H1 (cell line): ENCODE data around the gene RBM38. TPM values are rescaled to one million over a fixed set of nuclear protein-coding genes. Genes with fewer than 3 reads are reported as not detected.

Experiments used
- CTCF ChIA-PET: fragments of 300-600 bp; sonication (Branson Sonifier 250); formaldehyde crosslinking; loops from one replicate; lab custom pipeline; 2021; ENCODE audit not compliant: partially characterized antibody; lab: Charles Lee
- POLR2A ChIA-PET: fragments of 300-600 bp; sonication (Branson Sonifier 250); formaldehyde crosslinking; loops from one replicate; lab custom pipeline; 2021; ENCODE audit warnings: inconsistent platforms; ENCODE audit not compliant: partially characterized antibody; lab: Charles Lee
- DNase-seq, 2 experiments: peaks; one replicate each; pipeline versions ENCODE4 v3.0.0 to v3.0.0-alpha.2; 2010 to 2022; ENCODE audit warnings: low spot score in 2 of 2, low read depth in 1 of 2, mixed read lengths in 1 of 2
- FAIRE-seq: peaks from 2 replicates; lab custom pipeline; 2011; peaks lifted over from hg19 to GRCh38; lab: Jason Lieb, UNC
- H2AFZ ChIP-seq: 2 replicates; pipeline ENCODE4 v1.8.1; 2012; ENCODE audit warnings: low read length, inconsistent platforms
- H2AK5ac ChIP-seq: 2 replicates; pipeline ENCODE4 v1.6.1; 2013; ENCODE audit warnings: low read depth, low read length
- H2BK120ac ChIP-seq: replicated peaks from 2 replicates; pipeline ENCODE3; 2013; ENCODE audit warnings: low read depth, low read length, inconsistent platforms
- H2BK12ac ChIP-seq: 2 replicates; pipeline ENCODE4 v1.6.1; 2013; ENCODE audit warnings: low read depth, low read length
- H2BK15ac ChIP-seq: 2 replicates; pipeline ENCODE4 v1.6.1; 2013; ENCODE audit warnings: low read length
- H2BK20ac ChIP-seq: 2 replicates; pipeline ENCODE4 v1.6.1; 2013; ENCODE audit warnings: low read length
- H2BK5ac ChIP-seq: 2 replicates; pipeline ENCODE4 v1.6.1; 2013; ENCODE audit warnings: low read depth, low read length
- H3K14ac ChIP-seq: 2 replicates; pipeline ENCODE4 v1.6.1; 2013; ENCODE audit warnings: inconsistent platforms; ENCODE audit not compliant: insufficient read length
- H3K18ac ChIP-seq: 2 replicates; pipeline ENCODE4 v1.6.1; 2013; ENCODE audit warnings: low read length; ENCODE audit errors: extremely low read depth
- H3K23ac ChIP-seq: 2 replicates; pipeline ENCODE4 v1.6.1; 2013; ENCODE audit warnings: inconsistent platforms; ENCODE audit not compliant: insufficient read length
- H3K23me2 ChIP-seq: 2 replicates; pipeline ENCODE4 v1.6.1; 2013; ENCODE audit warnings: low read depth, low read length
- H3K27ac ChIP-seq: 2 replicates; pipeline ENCODE4 v1.6.1; 2011; ENCODE audit warnings: low read depth, low read length, inconsistent platforms
- H3K27me3 ChIP-seq, 4 experiments: replicated peaks in 1 of 4; 1 replicate in 1 of 4; 2 replicates in 3 of 4; pipeline versions ENCODE4 v1.6.1 to v1.8.1; 2011 to 2013; ENCODE audit warnings: low read length in 3 of 4, mild to moderate bottlenecking in 3 of 4, inconsistent platforms in 2 of 4, mixed read lengths in 2 of 4, moderate library complexity in 1 of 4; ENCODE audit not compliant: control insufficient read depth in 3 of 4, insufficient read depth in 3 of 4; ENCODE audit errors: extremely low read depth in 1 of 4
- H3K36me3 ChIP-seq, 4 experiments: 2 replicates each; pipeline versions ENCODE4 v1.6.1 to v1.8.1; 2011 to 2013; ENCODE audit warnings: mild to moderate bottlenecking in 4 of 4, low read length in 3 of 4, moderate library complexity in 2 of 4, control low read depth in 1 of 4, inconsistent platforms in 1 of 4; ENCODE audit not compliant: insufficient read depth in 4 of 4, control insufficient read depth in 2 of 4
- H3K4ac ChIP-seq: replicated peaks from 2 replicates; pipeline ENCODE3; 2013; ENCODE audit warnings: low read length, low read depth, mixed read lengths, inconsistent platforms; ENCODE audit not compliant: insufficient read length
- H3K4me1 ChIP-seq, 4 experiments: replicated peaks in 1 of 4; 1 replicate in 1 of 4; 2 replicates in 3 of 4; pipeline versions ENCODE4 v1.6.1 to v1.8.1; 2011 to 2013; ENCODE audit warnings: low read length in 3 of 4, inconsistent platforms in 2 of 4, mixed read lengths in 1 of 4; ENCODE audit not compliant: insufficient read depth in 4 of 4, control insufficient read depth in 3 of 4
- H3K4me2 ChIP-seq, 2 experiments: 2 replicates each; pipeline versions ENCODE4 v1.6.1 to v1.8.1; 2011 to 2013; ENCODE audit warnings: low read depth in 2 of 2, low read length in 2 of 2, control low read depth in 1 of 2, inconsistent platforms in 1 of 2, mild to moderate bottlenecking in 1 of 2; ENCODE audit not compliant: insufficient read depth in 1 of 2
- H3K4me3 ChIP-seq, 4 experiments: fragments of 200-600, 300-600 bp in 1 of 4; sonication (generic), shearing (Covaris generic), sonication (Bioruptor Twin) in 1 of 4; 2 replicates each; pipeline versions ENCODE4 v1.5.1 to v1.8.1; 2011 to 2016; ENCODE audit warnings: low read length in 4 of 4, low read depth in 3 of 4, control low read depth in 2 of 4, inconsistent platforms in 2 of 4, mild to moderate bottlenecking in 2 of 4, mixed read lengths in 1 of 4, moderate library complexity in 1 of 4; ENCODE audit not compliant: insufficient read depth in 2 of 4; ENCODE audit errors: extremely low read depth in 1 of 4
- H3K56ac ChIP-seq: replicated peaks from 2 replicates; pipeline ENCODE3; 2013; ENCODE audit warnings: low read depth, mild to moderate bottlenecking, mixed read lengths, low read length, inconsistent platforms; ENCODE audit not compliant: insufficient read length
- H3K79me1 ChIP-seq: 2 replicates; pipeline ENCODE4 v1.6.1; 2013; ENCODE audit warnings: low read depth, low read length, control low read depth
- H3K79me2 ChIP-seq, 2 experiments: 2 replicates each; pipeline versions ENCODE4 v1.6.1 to v1.8.1; 2012 to 2013; ENCODE audit warnings: low read length in 2 of 2, mild to moderate bottlenecking in 2 of 2, inconsistent platforms in 1 of 2; ENCODE audit not compliant: insufficient read depth in 2 of 2, control insufficient read depth in 1 of 2
- H3K9ac ChIP-seq, 4 experiments: replicated peaks in 1 of 4; 1 replicate in 1 of 4; 2 replicates in 3 of 4; pipeline versions ENCODE4 v1.6.1 to v1.8.1; 2011 to 2013; ENCODE audit warnings: low read depth in 3 of 4, low read length in 3 of 4, control low read depth in 2 of 4, mild to moderate bottlenecking in 2 of 4, moderate library complexity in 2 of 4, inconsistent platforms in 1 of 4; ENCODE audit errors: extremely low read depth in 1 of 4
- H3K9me3 ChIP-seq, 2 experiments: 2 replicates each; pipeline versions ENCODE4 v1.6.1 to v1.8.1; 2012 to 2013; ENCODE audit warnings: mild to moderate bottlenecking in 2 of 2, moderate library complexity in 2 of 2, control low read depth in 1 of 2, inconsistent platforms in 1 of 2, low read depth in 1 of 2, low read length in 1 of 2, mixed read lengths in 1 of 2; ENCODE audit not compliant: insufficient read depth in 2 of 2
- H4K20me1 ChIP-seq, 2 experiments: replicated peaks in 1 of 2; 2 replicates each; pipeline versions ENCODE3 to v1.8.1; 2011 to 2013; ENCODE audit warnings: inconsistent platforms in 2 of 2, low read length in 2 of 2, mild to moderate bottlenecking in 1 of 2; ENCODE audit not compliant: insufficient read depth in 2 of 2, control insufficient read depth in 1 of 2
- H4K5ac ChIP-seq: 2 replicates; pipeline ENCODE4 v1.6.1; 2013; ENCODE audit warnings: low read length, low read depth, mixed read lengths, inconsistent platforms; ENCODE audit not compliant: insufficient read length
- H4K8ac ChIP-seq: 2 replicates; pipeline ENCODE4 v1.8.0; 2013; ENCODE audit warnings: mild to moderate bottlenecking, moderate library complexity, low read length, inconsistent platforms; ENCODE audit not compliant: insufficient read depth; ENCODE audit errors: extremely low read depth
- H4K91ac ChIP-seq: replicated peaks from 2 replicates; pipeline ENCODE3; 2013; ENCODE audit warnings: low read length, mixed read lengths, inconsistent platforms; ENCODE audit not compliant: insufficient read length
- BACH1 ChIP-seq: IDR thresholded peaks from 2 replicates; pipeline ENCODE4 v1.6.1; 2012; ENCODE audit warnings: low read length, improper control_type of control experiment
- BRCA1 ChIP-seq: IDR thresholded peaks from 2 replicates; pipeline ENCODE4 v1.6.1; 2012; ENCODE audit warnings: low read depth, low read length, improper control_type of control experiment
- CTCF ChIP-seq, 3 experiments: IDR thresholded peaks; 1 replicate in 2 of 3; 2 replicates in 1 of 3; pipeline versions ENCODE4 v1.5.1 to v1.6.1; 2011; ENCODE audit warnings: low read length in 3 of 3, mild to moderate bottlenecking in 3 of 3, inconsistent platforms in 2 of 3, low read depth in 1 of 3, moderate library complexity in 1 of 3; ENCODE audit not compliant: insufficient read depth in 1 of 3; ENCODE audit errors: control extremely low read depth in 1 of 3
- EZH2 ChIP-seq: fragments of 200-600 bp; sonication (generic); IDR thresholded peaks from 2 replicates; pipeline ENCODE4 v1.7.1; 2012; ENCODE audit warnings: low read depth, mild to moderate bottlenecking, moderate library complexity, low read length, inconsistent platforms; ENCODE audit not compliant: severe bottlenecking
- JUND ChIP-seq: IDR thresholded peaks from 2 replicates; pipeline ENCODE4 v1.6.1; 2011; ENCODE audit warnings: mild to moderate bottlenecking, improper control_type of control experiment, low read length
- RNF2 ChIP-seq: fragments of 200-900, 300-1000 bp; sonication (generic); IDR thresholded peaks from 2 replicates; pipeline ENCODE4 v1.7.1; 2016; ENCODE audit warnings: borderline replicate concordance, low read depth, mild to moderate bottlenecking, antibody characterized with exemption, low read length; ENCODE audit not compliant: poor library complexity, severe bottlenecking; ENCODE audit errors: missing control alignments
- SIX5 ChIP-seq: IDR thresholded peaks from 2 replicates; pipeline ENCODE4 v1.6.1; 2011; ENCODE audit warnings: mild to moderate bottlenecking, low read depth, low read length
- YY1 ChIP-seq: IDR thresholded peaks from 2 replicates; pipeline ENCODE4 v1.6.1; 2011; ENCODE audit warnings: low read depth, mild to moderate bottlenecking, low read length
- WGBS, 2 experiments: shearing (Covaris generic) in 1 of 2; methylation state at CpG; one replicate each; pipeline versions ENCODE4 v1.1.6 to v1.1.7; 2013 to 2015; ENCODE audit warnings: low lambda C conversion rate in 2 of 2, mixed read lengths in 2 of 2, inconsistent platforms in 1 of 2, low coverage in 1 of 2, missing lambda C conversion rate in 1 of 2; ENCODE audit not compliant: insufficient replicate concordance in 2 of 2, insufficient coverage in 1 of 2, insufficient read length in 1 of 2; ENCODE audit errors: extremely low coverage in 1 of 2, missing lambda C conversion rate in 1 of 2; 5-methylcytosine and 5-hydroxymethylcytosine counted together
- polyA plus RNA-seq, 7 experiments: library from polyadenylated mRNA; depleted of rRNA in 3 of 7; stranded (reverse) in 5 of 7; unstranded in 2 of 7; fragments of >200 nt in 5 of 7; fragments of 200-250 nt in 2 of 7; gene quantifications; 1 replicate in 5 of 7; 2 replicates in 1 of 7; 4 replicates in 1 of 7; pipeline versions ENCODE4 v1.2.1 to v1.2.3, GENCODE V29; 2011 to 2013; ENCODE audit warnings: missing spikeins in 2 of 7, mixed read lengths in 2 of 7
- total RNA-seq: library from RNA; stranded (reverse); fragmentation: NEBNext Ultra II Directional; extraction: Animal tissue kit (Norgen Biotek cat#: 25700); gene quantifications from 2 replicates; pipeline ENCODE4 v1.2.1, GENCODE V29; 2021

The RBM38 gene
- total and polyA plus RNA-seq, 2 of the 8 experiments (the other 6 are each of a cell fraction or from before 2014, with no cell fraction given): 57.7 to 109 TPM

- FAIRE-seq: no peak
- TF ChIP-seq SIX5 (no peak), CTCF (IDR thresholded peaks at IDR 0.05; ENCODE audit: control extremely low read depth in 1 of 3, insufficient read depth in 1 of 3, low read depth in 1 of 3, low read length in 3 of 3) (no peak), YY1 (no peak), JUND (no peak), RNF2 (no peak), BACH1 (no peak), BRCA1 (no peak), EZH2 (no peak)
Observed at GRCh38 chr20:57383447-57384347, 7.5 kb upstream of the RBM38 start.

More at GRCh38 chr20:57383447-57384347, 7.5 kb upstream of the RBM38 start:
- Histone ChIP-seq H3K27ac (no peak overlapping the region), H4K8ac (no peak overlapping the region; the same call in 1 of the 2 replicates), H2AK5ac (no peak overlapping the region), H3K9me3 (no peaks in the 10 kb centered on the region), H3K27me3 (no peaks in the 10 kb centered on the region), H2BK20ac (no peak overlapping the region), H2BK15ac (no peak overlapping the region), H3K36me3 (no peaks in the 10 kb centered on the region), H3K4me2 (no peak overlapping the region), H2BK12ac (no peak overlapping the region), H3K4ac (no peak overlapping the region), H3K4me3 (no peak overlapping the region), H2BK120ac (no peak overlapping the region), H3K4me1 (no peaks in the 10 kb centered on the region), H3K23ac (no peak overlapping the region), H3K14ac (no peak overlapping the region), H3K79me1 (no peaks in the 10 kb centered on the region; the same call in 1 of the 2 replicates), H2BK5ac (no peak overlapping the region), H3K18ac (no peak overlapping the region), H3K23me2 (no peaks in the 10 kb centered on the region), H3K9ac (no peak overlapping the region), H4K20me1 (peaks cover 0 to 3% of the 10 kb centered on the region in 2 experiments), H3K56ac (no peak overlapping the region), H4K5ac (no peak overlapping the region), H4K91ac (no peak overlapping the region), H3K79me2 (no peaks in the 10 kb centered on the region), H2AFZ (no peak overlapping the region)
- no peak for DNase-seq
- POLR2A ChIA-PET: interaction anchor here (0.8 to 0.9 kb wide), 2 partner anchors 21 to 57 kb away, joined by 3 read pairs; no protein-coding TSS in a partner anchor
- CTCF ChIA-PET: interaction anchor here (0.7 to 3.3 kb wide), 9 partner anchors 8 to 112 kb away, joined by 3 to 13 read pairs (median 4); no protein-coding TSS in a partner anchor
- WGBS, 2 experiments: 80% methylated on average over 19 of the region's 20 CpGs; no CpG with 5 or more reads in 1 of the 2 experiments
